GM18858 (cell line): ENCODE results near the gene MIEF1.
"Not testable (repeated sequence)": the region's sequence is repeated elsewhere in the genome, so short reads cannot be mapped to it uniquely, and the experiment has no call there.

Experiments
- ATAC-seq: cut with Tn5 transposase; IDR thresholded peaks from one replicate; pipeline ENCODE4 v1.9.1; 2021; ENCODE audit not compliant: unreplicated experiment

The MIEF1 gene

DNA sequence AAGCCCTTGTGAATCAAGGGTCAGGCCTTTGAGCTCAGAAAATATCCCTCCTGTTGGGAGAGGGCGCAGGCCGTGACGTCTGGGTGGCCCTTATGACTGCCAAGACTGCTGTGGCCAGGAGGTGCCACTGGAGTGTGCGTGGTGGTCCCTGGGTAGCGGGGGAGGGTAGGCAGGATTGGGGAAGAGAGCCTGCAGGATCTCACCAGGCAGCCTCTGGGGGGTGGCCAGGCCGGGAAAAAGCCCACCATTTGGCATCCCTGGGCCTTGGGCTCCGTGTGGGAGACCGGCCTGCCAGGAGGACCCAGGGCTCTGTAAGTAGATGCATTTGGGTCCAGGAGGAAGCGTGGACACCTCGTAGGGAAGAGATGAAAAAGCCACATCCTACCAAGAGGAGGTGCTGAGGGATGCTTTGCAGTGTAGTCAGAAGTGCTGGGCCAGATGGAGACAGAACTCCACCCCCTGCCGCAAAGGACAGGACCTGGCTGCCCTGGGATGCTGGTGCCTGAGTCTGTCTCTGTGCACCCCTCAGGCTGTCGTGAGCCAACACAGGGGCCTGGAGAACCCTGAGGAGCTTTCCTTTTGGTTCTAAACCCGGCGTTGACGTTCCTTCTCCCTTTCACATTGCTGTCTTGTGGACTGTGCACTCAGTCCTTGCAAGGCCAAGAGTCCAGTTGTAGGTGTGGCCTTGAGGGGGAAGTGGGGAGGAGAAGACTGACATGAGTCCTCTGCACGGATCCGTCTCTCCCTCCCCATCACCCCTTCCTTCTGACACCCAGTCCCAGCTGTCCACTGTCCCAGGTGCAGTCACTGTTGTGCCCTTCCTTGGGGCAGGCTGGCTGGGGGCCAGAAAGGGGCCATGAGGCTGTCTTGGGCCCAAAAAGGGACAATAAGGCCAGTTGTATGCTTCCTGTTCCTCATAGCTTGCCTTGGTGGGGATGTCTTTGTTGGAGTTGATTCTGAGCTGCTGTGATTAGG is 12.7 kb upstream of the MIEF1 start:
- no peak for ATAC-seq

DNA sequence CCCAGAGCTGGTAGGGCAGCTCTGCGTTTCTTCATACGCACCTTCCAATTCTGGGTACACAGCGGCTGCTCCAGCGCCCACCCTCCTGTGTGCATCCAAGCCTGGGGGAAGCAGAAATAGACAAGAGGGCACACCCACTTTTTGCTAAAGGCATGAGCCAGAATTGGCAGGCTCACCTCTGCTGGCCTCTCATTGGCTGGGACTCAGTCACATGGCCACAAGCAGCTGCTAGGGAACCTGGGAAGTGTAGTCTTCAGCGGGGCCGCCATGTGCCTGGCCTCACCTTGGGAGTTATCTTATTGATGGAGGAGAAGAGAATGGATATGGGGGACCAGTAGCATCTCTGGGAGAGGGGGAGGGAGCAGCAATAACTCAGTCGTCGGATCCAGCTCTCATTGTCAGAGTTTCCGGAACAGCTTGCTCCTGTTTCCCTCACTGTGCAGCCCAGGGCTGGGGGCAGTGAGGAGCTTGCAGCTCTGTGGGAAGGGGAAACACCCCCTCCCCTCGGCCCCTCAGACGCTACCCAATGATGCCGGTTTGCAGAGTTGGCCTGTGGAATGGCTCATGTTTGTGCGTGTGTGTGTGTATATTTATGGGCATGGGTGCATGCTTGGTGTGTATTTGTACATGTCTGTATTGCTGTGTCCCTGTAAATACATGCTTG is 11.8 kb upstream of the MIEF1 start:
- peak; percentile 63 for ATAC-seq

DNA sequence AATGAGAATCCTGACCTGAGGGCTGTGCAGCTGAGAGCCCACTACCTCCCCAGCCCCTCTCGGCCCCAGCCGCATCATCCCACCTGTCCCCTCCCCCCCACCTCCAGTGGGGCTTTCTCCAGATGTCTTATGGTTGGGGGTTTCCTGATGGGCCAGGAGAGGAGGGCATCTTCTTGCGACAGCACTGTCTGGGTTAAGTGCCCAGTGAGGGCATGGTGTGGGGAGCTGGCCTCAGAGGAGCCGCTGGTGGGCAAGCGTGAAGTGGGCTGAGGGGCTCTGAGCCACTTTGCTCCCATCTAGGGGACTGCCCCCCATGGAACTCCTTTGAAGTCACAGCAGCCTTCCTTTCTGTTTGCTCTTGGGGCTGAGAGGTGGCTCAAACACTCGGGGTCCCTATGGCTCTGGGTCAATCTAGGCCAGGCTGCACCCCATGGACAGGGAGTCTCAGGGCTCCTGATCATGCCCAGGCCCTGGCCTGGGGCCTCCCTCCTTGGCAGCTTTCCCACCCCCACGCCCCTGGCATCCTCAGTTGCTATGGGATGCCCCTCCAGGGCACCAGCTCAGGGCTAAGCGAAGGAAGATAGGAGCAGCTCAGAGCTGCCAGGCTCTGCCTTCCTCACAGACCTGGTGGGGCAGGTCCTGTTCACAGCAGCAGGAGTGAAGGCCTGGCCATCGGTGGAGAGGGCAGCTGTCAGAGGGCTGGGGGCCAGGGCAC is 11.0 kb upstream of the MIEF1 start:
- ATAC-seq = no peak

- ATAC-seq = no peak
Measured at GRCh38 chr22:39491696-39492095, 10.4 kb upstream of the MIEF1 start.

DNA sequence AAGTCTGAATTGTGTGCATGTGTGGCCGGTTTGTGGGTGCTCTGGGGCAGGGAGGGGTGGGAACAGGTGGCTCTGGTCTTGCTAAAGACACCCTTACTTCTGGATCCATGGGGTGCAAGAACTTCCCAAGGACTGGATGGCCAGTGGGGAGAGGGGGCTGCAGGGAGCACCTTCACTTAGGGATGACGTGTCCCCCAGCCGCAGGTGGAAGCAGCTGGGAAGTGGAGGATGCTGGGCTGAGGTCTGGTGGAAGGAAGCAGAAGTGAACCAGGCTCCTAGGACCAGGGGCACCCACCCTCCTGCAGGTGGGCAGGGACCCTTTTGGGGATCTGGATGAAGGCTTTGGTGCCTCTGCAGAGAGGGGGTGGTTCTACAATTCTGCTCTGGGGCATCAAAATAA is 9.9 kb upstream of the MIEF1 start:
- no peak for ATAC-seq

DNA sequence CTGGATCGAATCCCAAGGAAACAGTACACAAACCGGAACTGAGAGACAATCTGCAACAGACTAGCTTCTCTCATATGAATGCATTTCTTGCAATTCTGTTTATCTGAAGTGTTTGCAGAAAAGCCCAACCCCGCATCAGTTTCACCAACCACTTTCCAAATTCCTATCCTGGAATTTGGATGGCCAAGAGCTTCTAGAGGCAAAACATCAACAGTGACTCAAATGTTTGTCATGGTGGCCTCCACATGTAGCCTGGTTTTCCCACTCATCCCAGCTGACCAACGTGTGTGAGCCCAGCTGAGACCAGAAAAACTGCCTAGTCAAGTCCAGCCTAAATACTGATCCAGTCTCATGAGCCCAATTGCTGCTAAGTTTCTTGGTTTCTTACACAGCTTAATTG is 8.3 kb upstream of the MIEF1 start:
- ATAC-seq = no peak

DNA sequence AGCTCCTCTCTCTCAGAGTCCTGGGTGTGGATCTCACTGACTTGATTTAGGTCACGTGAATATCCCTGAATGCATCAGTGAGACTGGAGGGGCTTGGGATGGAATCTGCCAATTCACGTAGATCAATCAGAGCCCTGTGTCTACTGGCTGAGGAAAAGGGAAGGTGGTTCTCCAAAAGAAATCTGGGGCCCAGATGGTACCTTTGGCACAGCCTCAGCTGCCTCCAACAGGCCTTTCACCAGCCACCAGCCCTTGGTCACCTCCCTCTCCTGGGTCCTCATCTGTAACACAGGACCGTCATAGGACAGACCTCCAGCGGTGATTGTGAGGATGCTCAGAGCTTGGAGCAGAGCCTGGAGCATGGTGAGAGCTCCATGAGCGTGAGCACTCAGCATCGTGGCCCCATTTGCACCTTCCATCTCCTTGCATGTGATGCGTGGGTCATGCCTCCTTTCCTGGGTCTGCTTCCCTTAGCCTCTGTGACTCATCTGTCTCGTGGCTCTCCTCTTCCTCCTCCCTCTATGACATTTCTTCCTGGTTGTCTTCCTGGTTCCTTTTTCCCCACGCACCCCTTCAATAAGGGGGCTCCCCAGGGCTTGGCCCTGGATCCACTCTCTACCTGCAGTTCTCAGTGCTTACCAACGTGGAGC is 7.5 kb upstream of the MIEF1 start:
- ATAC-seq = no peak

GRCh38 chr22:39496131-39496838 is 5.8 kb upstream of the MIEF1 start:
- ATAC-seq = no peak

DNA sequence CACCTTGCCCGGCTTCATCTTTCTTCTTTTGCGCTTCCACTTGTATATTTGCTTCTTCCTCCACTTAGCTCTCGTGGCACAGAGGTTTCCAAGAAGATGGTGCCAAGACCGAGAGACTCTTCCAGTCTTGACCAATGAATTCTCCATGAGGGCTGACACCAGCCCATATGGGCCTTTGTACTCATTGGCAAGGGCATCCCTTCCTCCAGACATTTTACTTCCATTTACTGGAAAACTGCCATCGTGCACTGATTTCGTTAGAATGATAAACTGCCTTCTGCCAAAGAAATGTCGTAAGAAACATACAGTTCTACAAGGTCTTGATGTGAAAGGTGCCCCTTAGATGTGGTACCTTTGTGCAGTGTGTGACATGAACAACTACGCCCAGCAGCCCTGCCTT is 4.7 kb upstream of the MIEF1 start:
- ATAC-seq = no peak

DNA sequence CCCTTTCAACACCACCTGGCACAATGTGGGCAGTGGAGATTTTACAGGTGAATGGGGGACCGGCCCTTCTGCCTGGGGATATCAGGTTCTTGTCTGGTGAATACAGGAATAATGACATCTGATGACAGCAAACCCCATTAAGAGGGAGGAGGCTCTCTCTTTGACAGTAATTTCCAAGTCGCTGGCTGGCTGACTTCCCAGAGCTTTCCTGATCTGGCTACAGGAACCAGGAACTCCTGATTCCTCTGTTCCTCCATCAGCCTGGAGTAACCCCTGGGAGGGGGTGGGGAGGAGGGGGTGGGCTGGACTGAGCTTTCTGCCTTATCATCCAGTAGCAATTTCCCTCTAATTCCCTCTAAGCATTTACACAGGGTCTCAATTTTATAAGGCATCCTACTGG is 3.7 kb upstream of the MIEF1 start:
- ATAC-seq = no peak

- no peak for ATAC-seq
Measured at GRCh38 chr22:39498802-39499201, 3.3 kb upstream of the MIEF1 start.

DNA sequence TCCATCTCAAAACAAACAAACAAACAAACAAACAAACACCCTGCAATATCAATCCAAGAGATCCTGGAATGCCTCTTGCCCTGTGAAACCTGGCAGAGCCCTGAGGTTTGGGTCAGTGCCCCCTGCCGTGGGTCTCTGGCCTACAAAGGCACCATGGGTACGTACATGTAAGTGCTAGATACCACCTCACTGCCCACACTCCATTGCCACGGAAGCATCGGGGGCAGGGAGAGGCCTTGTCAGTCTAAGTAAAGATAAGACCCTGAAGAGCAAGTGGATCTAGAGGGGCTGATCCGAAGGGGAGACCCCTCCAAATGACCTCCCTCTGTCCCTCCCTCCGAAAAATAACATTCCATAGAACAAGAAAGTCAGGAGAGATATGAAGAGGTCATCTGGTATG is 2.0 kb upstream of the MIEF1 start:
- ATAC-seq = no peak

DNA sequence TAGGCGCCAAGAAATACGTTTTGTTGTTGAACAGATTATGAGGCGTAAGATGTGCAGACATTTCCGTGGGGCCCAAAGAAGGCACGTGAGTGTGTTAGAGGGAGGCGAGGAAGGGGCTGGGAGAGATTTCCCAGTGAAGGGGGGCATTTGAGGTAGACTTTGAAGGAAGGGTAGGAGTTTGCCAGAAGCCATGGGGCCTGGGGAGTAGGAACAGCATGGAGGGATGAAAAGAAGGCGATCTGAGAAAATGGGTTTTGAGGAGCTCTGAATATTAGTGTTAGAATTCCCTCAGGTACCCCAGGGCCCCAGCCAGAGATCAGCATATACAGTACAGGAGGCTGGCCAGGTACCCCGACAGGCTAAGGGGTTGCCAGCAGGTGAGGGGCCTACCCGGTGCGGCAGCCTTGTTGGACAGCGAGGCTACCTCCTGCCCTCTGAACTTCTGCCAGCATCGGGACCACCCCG is 414 bp upstream of the MIEF1 start:
- no peak for ATAC-seq

DNA sequence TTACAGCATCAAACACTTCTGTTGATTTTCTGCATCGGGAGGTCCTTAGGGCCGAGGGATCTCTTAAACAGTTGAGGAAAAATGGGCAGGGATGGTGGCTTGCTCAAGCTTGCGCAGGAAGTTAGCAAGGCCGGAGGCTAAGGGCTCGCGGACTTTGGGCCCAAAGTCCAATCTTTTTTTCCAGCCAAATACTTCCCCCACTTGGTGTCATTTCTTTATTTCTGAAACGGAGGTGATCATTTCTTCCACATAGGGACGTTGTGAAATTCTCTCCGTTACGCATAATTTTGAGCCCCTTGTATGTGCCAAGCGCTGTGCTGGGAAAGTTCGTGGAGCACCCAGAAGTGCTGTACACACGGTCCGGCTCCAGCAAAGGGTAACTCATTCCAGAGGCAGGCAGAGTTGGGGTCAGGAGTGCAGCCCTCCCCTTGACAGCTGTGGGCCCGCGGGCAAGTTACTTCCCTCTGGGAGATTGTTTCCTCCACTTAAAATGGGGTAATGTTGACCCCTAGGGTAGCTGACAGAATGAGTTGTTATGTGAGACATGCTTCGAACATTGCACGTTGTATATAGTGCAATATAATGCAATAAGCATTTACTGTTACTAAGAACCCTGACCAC is 809 bp downstream of the MIEF1 start:
- no peak for ATAC-seq

DNA sequence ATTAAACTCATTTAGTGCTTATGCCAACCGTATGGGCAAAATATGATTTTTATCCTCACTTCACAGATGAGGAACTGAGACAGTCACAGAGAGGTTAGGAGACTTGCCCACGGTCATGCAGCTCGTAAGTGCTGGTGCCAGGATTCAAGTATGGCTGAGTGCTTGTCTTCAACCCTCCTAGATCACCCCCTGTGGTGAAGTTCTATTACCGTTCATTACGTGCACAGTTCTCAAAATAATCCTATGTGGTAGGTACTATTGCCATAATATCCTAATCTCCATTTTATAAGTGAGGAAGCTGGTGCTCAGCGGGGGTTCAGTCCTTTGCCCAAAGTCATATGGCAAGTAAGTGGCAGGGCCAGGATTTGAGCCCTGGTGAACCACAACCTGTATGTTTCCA is 1.5 kb downstream of the MIEF1 start:
- ATAC-seq = no peak

DNA sequence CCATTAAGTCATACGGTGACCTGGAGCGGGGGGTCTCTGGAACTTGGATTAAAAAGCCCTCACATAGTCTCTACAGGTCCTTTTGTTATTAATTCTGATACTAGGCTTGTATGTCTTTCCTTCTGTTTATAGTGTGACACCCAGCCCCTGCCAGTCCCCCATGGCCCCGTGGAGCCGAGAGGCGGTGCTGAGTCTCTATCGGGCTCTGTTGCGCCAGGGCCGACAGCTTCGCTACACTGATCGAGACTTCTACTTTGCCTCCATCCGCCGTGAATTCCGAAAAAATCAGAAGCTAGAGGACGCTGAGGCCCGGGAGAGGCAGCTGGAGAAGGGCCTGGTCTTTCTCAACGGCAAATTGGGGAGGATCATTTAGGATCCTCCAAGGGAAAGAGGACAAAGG is 2.0 kb downstream of the MIEF1 start:
- ATAC-seq = no peak

GRCh38 chr22:39507021-39507420 is 4.9 kb downstream of the MIEF1 start:
- not testable (repeated sequence) for ATAC-seq

DNA sequence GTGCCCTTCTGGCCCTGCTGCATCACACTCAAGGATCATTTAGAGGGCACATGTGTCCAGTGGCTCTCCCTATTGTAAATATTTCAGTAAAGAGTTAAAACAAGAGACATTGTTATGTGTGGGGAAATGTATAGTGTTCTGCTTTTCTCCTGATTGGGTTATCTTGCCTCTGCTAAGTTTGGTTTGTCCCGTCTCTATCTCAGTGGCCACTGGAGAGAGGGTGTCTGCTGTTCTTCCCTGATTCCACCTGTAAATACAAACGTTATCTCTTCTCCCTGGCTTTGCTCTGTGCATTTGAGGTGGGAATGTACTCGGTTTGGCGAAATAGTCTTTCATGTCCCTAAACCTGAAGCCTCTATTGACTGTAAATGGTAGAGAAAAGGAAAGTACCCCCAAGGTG is 6.3 kb downstream of the MIEF1 start:
- no peak for ATAC-seq

DNA sequence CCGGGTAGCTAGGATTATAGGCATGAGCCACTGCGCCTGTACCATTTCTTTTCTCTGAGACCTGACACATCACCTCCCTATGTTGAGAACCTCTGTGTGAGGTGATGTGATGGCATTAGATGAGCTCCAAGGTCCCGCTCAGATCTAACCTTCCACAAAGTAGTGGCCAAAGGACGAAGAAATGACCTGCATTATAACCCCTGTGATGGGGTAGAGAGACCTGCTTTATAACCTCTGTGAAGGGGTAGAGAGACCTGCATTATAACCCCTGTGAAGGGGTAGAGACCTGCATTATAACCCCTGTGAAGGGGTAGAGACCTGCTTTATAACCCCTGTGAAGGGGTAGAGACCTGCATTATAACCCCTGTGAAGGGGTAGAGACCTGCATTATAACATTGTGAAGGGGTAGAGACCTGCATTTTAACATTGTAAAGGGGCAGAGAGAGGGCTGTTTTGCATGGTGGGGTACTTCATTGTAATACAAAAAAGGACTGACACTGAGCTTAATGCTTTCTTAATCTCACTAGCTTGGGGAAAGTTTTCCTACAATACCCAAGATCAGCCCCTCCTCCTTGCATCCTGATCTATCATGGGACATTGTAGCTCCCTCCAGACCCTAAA is 8.5 kb downstream of the MIEF1 start:
- ATAC-seq = no peak

- no peak for ATAC-seq
Measured at GRCh38 chr22:39511226-39511625, 9.1 kb downstream of the MIEF1 start.
